ENCODE data around the gene NIPA2. TPM values are rescaled to one million over a fixed set of nuclear protein-coding genes. Genes with fewer than 3 reads are reported as not detected.

The NIPA2 gene
- total RNA-seq, 1 experiment from 2014 or later = 131 TPM

- in situ Hi-C loops (cut with HindIII; ENCODE audit: low pct_unique_long_range_greater_than_20kb, low sequenced_read_pairs) = no loop called here
- DNase-seq (ENCODE audit: low read depth, low spot score) = no peak
Measured at GRCh38 chr15:22869856-22870255, 31.4 kb downstream of the NIPA2 start.

- DNase-seq (ENCODE audit: low read depth, low spot score) = no peak
- in situ Hi-C loops (cut with HindIII; ENCODE audit: low pct_unique_long_range_greater_than_20kb, low sequenced_read_pairs) = no loop called here
Measured at GRCh38 chr15:22870865-22871264, 32.4 kb downstream of the NIPA2 start.

- DNase-seq (ENCODE audit: low read depth, low spot score) = no peak
- in situ Hi-C loops (cut with HindIII; ENCODE audit: low pct_unique_long_range_greater_than_20kb, low sequenced_read_pairs) = no loop called here
Measured at GRCh38 chr15:22871481-22872086, 33.1 kb downstream of the NIPA2 start.

DNA sequence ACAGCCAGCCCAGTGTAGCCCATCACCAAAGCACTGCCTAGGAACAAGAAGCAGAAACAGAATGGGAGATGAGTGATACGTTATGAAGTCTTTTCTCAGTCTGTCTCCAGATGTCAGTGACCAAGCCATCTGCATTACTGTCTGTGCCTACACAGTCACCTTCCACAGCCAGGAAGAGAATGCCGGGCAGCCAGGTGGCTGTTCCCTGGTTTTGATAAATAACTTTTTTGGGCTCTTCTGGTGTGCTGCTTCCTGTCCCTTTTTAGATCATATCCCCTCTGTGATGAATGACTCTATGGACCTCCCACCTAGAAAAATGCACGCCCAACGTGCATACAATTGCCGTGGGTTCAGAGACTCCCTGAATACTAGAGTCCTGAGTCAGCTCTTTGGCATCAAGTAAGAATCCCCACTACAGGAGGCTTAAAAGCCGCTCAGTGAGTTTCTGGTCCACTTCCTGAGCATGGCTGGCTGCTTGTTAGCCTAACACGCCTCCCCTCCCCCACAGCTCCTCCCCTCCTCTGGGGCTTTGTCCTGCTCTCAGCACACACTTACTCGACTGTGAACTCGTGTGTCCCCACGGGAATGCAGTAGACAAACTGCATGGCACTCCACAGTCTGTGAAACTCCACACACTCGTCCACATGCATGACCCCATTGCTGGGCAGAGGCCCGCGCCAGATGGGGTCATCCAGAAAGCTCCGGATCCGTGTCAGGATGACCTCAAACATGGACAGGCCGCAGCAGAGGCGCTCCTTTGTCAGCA is 34.7 kb downstream of the NIPA2 start:
- DNase-seq (ENCODE audit: low read depth, low spot score) = no peak
- in situ Hi-C loops (cut with HindIII; ENCODE audit: low pct_unique_long_range_greater_than_20kb, low sequenced_read_pairs) = no loop called here

- in situ Hi-C loops (cut with HindIII; ENCODE audit: low pct_unique_long_range_greater_than_20kb, low sequenced_read_pairs) = no loop called here
Measured at GRCh38 chr15:22873841-22874240, 35.4 kb downstream of the NIPA2 start.

DNA sequence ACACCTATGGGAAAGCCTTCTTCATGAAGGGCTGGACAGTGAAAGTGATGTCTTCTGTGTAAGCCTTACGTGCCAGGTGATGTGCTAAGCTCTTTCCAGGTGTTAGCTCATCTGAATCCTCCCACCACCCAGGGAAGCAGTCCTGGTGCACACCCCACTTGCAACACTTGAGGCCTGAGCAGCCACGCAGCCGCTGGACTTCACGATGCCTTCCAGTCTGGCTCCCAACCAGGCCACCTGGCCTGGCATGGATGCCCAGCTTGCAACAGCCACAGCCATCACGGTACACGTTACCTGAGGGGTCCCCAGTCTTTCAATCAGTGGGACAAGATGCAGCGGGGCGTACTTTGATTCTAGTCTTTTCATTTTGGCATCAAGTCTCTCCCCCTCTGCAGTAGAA is 35.8 kb downstream of the NIPA2 start:
- in situ Hi-C loops (cut with HindIII; ENCODE audit: low pct_unique_long_range_greater_than_20kb, low sequenced_read_pairs) = no loop called here
- DNase-seq (ENCODE audit: low read depth, low spot score) = no peak

More at GRCh38 chr15:22873841-22874240, 35.4 kb downstream of the NIPA2 start:
- no peak for DNase-seq (ENCODE audit: low read depth, low spot score)

DNA sequence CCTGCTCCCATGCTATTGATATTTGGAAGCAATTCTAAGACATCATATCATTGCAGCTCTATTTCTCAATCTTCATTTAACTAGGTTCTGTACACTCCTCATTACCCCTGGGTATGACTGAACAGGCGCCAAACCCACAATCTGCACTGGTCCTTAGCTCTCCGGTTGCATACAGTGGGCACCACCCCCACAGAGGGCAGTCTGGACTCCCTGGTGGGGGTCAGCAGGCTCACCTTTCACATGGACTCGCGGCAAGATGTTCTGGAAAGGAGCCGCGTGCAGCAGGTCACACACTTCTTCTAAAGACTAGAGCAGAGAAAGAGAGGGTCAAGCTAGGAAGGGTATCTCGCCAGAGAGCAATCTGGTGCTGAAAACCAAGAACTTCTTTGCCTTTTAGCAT is 36.5 kb downstream of the NIPA2 start:
- in situ Hi-C loops (cut with HindIII; ENCODE audit: low pct_unique_long_range_greater_than_20kb, low sequenced_read_pairs) = no loop called here
- DNase-seq (ENCODE audit: low read depth, low spot score) = no peak

DNA sequence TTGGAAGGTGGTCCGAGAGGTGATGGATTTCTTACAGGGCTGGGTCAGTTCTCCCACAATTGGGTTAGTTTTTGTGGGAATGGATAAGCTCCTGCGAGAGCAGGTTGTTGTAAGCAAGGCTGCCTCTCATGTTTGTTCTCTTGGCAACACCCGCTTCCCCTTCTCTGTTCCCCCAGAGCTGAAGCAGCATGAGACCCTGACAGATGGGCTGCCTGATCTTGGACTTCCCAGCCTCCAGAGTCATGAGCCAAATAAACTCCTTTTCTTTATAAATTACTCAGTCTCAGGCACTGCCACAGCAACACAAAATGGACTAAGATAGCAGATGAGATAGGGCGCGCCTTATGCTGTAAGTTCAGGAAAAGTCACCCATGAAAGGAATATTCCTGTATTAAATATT is 38.7 kb downstream of the NIPA2 start:
- in situ Hi-C loops (cut with HindIII; ENCODE audit: low pct_unique_long_range_greater_than_20kb, low sequenced_read_pairs) = no loop called here
- no peak for DNase-seq (ENCODE audit: low read depth, low spot score)

- no peak for DNase-seq (ENCODE audit: low read depth, low spot score)
- in situ Hi-C loops (cut with HindIII; ENCODE audit: low pct_unique_long_range_greater_than_20kb, low sequenced_read_pairs) = no loop called here
Measured at GRCh38 chr15:22877607-22878006, 39.1 kb downstream of the NIPA2 start.

GRCh38 chr15:22878103-22878502 is 39.6 kb downstream of the NIPA2 start:
- in situ Hi-C loops (cut with HindIII; ENCODE audit: low pct_unique_long_range_greater_than_20kb, low sequenced_read_pairs) = no loop called here

DNA sequence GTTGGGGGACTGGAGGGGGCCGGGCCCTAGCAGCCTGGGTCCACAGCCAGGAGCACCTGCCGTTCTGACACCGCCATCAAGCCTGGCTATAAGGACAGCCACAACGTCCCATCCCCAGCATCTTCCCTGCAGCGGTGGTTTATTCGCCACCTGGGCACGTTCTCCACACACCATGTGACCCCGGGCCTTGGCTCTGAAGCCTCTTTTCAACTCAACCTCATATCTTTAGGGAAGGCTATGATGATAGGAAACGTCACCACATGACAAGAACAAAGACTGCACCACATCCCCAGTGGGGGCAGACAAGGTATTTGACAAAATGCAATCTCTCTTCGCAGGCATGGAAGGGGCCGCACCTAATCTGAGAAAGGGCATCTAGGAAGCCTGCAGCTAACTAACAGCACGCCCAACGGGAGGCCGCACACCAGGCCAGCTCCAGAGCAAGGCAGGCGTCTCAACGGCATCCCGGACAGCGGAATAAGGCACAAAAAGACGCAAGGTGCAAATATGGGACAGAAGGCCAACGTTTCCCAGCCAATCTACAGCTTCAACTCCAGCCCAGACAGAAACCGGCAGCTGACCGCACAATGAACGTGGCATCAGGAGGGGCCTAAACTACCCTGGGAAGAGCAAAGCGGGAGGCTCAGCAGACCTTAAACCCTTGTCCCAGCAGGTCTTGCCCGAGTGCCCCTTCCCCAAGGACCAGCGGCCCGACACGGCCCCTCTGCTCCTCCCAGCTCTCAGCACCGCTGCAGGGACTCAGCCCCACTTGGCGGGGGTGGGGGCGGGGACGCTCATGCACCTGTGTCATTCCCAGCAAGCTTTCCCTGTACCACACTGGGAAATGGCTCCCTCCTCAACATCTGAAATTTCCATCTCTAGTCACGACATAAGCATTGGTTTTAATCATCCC is 41.9 kb downstream of the NIPA2 start:
- no peak for DNase-seq (ENCODE audit: low read depth, low spot score)
- in situ Hi-C loops (cut with HindIII; ENCODE audit: low pct_unique_long_range_greater_than_20kb, low sequenced_read_pairs) = no loop called here

More at GRCh38 chr15:22878103-22878502, 39.6 kb downstream of the NIPA2 start:
- no peak for DNase-seq (ENCODE audit: low read depth, low spot score)

- in situ Hi-C loops (cut with HindIII; ENCODE audit: low pct_unique_long_range_greater_than_20kb, low sequenced_read_pairs) = no loop called here
- no peak for DNase-seq (ENCODE audit: low read depth, low spot score)
Measured at GRCh38 chr15:22880981-22881738, 42.7 kb downstream of the NIPA2 start.

GRCh38 chr15:22881739-22882440 is 43.4 kb downstream of the NIPA2 start:
- DNase-seq (ENCODE audit: low read depth, low spot score) = no peak
- in situ Hi-C loops (cut with HindIII; ENCODE audit: low pct_unique_long_range_greater_than_20kb, low sequenced_read_pairs) = no loop called here

DNA sequence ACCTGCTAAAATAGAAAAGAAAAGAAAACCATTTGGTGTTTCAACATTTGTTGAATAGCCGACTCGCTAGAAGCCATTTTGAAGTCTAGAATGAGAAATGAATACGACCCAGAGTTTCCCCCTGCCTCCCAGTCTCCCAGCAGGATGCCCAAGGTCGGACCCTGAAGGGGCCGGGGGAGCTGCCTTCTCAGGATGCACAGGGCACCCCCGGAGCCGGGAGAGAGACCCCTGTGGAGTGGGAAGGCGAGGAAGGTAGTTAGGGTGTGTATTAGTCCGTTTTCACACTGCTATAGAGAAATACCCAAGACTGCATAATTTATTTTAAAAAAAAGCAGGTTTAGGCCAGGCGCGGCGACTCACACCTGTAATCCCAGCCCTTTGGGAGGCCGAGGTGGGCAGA is 44.7 kb downstream of the NIPA2 start:
- in situ Hi-C loops (cut with HindIII; ENCODE audit: low pct_unique_long_range_greater_than_20kb, low sequenced_read_pairs) = no loop called here
- no peak for DNase-seq (ENCODE audit: low read depth, low spot score)

- in situ Hi-C loops (cut with HindIII; ENCODE audit: low pct_unique_long_range_greater_than_20kb, low sequenced_read_pairs) = no loop called here
- peak; percentile 22 for DNase-seq (ENCODE audit: low read depth, low spot score)
Measured at GRCh38 chr15:22884344-22884743, 45.9 kb downstream of the NIPA2 start.

DNA sequence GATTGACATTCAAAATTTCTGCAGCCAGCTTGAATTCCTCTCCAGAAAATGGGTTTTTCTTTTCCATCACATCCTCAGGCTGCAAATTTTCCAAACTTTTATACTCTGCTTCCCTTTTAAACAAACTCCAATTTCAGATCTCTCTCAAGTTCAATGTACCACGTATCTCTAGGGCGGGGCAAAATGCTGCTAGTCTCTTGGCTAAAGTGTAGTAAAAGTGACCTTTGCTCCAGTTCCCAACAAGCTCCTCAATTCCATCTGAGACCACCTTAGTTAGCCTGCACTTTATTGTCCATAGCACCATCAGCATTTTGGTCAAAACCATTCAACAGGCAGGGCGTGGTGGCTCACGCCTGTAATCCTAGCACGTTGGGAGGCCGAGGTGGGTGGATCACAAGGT is 46.7 kb downstream of the NIPA2 start:
- in situ Hi-C loops (cut with HindIII; ENCODE audit: low pct_unique_long_range_greater_than_20kb, low sequenced_read_pairs) = no loop called here
- no peak for DNase-seq (ENCODE audit: low read depth, low spot score)
